Thyroid gland (tissue), 4 donors: ENCODE results near the gene ALG2.

ENCODE experiments used
- CTCF ChIP-seq, 6 experiments: fragments of 200-600 bp in 3 of 6; fragments of 450-650 bp in 3 of 6; sonication (generic) in 3 of 6; IDR thresholded peaks; one replicate each; pipeline ENCODE4 v1.5.1; 2016 to 2019; ENCODE audit warnings: antibody characterized with exemption in 6 of 6, mild to moderate bottlenecking in 2 of 6, inconsistent platforms in 1 of 6, moderate library complexity in 1 of 6
- POLR2A ChIP-seq, 2 donors: fragments of 450-650 bp; IDR thresholded peaks; one replicate each; pipeline ENCODE4 v1.6.1; 2017; ENCODE audit warnings: antibody characterized with exemption in 2 of 2, mild to moderate bottlenecking in 2 of 2, moderate library complexity in 1 of 2

DNA sequence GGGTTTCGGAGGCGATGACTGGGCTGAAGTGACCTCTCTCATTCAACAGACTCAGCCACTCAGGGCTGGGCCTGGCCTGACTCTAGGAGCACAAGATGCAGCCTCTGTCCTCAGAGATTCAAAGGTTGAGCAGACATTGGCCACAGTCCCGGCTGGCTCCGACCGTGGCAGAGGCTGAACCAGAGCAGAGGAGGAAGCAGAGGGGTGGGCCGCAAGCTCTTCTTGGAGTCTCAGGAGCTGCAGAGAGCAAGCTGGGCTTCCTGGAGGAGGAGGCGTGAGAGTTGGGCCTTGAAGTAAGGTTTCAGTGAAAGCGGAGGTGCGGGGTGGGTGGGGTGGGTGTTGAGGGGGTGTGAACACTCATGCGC is 37.6 kb downstream of the ALG2 start:
- no peak for TF ChIP-seq CTCF (IDR thresholded peaks at IDR 0.05)
- no peak for TF ChIP-seq POLR2A (IDR thresholded peaks at IDR 0.05)
